TTC549 (cell line): ENCODE data around the gene ADGRG3.
"Not testable (repeated sequence)": the region's sequence is repeated elsewhere in the genome, so short reads cannot be mapped to it uniquely, and the experiment has no call there.

Source experiments
- FAIRE-seq: peaks from 2 replicates; lab custom pipeline; 2012; peaks lifted over from hg19 to GRCh38; lab: Jason Lieb, UNC

Gene ADGRG3

GRCh38 chr16:57663917-57664661, 4.0 kb upstream of the ADGRG3 start:
- FAIRE-seq = no peak

- no peak for FAIRE-seq
Measured at GRCh38 chr16:57664662-57665025, 3.5 kb upstream of the ADGRG3 start.

GRCh38 chr16:57665541-57665940, 2.6 kb upstream of the ADGRG3 start:
- FAIRE-seq = no peak

- FAIRE-seq = no peak
Measured at GRCh38 chr16:57666353-57667047, 1.6 kb upstream of the ADGRG3 start.

- no peak for FAIRE-seq
Measured at GRCh38 chr16:57667048-57667525, 1.0 kb upstream of the ADGRG3 start.

GRCh38 chr16:57667526-57668262, 412 bp upstream of the ADGRG3 start:
- FAIRE-seq = no peak

- no peak for FAIRE-seq
Measured at GRCh38 chr16:57668630-57669475, 747 bp downstream of the ADGRG3 start.

- FAIRE-seq = no peak
Measured at GRCh38 chr16:57669476-57670162, 1.5 kb downstream of the ADGRG3 start.

GRCh38 chr16:57670196-57670595, 2.1 kb downstream of the ADGRG3 start:
- no peak for FAIRE-seq

GRCh38 chr16:57671451-57671850, 3.3 kb downstream of the ADGRG3 start:
- not testable (repeated sequence) for FAIRE-seq

GRCh38 chr16:57672416-57672815, 4.3 kb downstream of the ADGRG3 start:
- FAIRE-seq = no peak

GRCh38 chr16:57672824-57673223, 4.7 kb downstream of the ADGRG3 start:
- no peak for FAIRE-seq

GRCh38 chr16:57675741-57676551, 7.8 kb downstream of the ADGRG3 start:
- no peak for FAIRE-seq

- FAIRE-seq = no peak
Measured at GRCh38 chr16:57676553-57677085, 8.5 kb downstream of the ADGRG3 start.

- no peak for FAIRE-seq
Measured at GRCh38 chr16:57677622-57678369, 9.7 kb downstream of the ADGRG3 start.

GRCh38 chr16:57679016-57679415, 10.9 kb downstream of the ADGRG3 start:
- FAIRE-seq = no peak

GRCh38 chr16:57679767-57680482, 11.8 kb downstream of the ADGRG3 start:
- no peak for FAIRE-seq

- FAIRE-seq = no peak
Measured at GRCh38 chr16:57680842-57681375, 12.8 kb downstream of the ADGRG3 start.
